Nephron (organoid): ENCODE results near the gene SRGAP3.
A peak's percentile ranks its signal among the peaks of the same experiment; 100 is the strongest.
"Not testable (repeated sequence)": the region's sequence is repeated elsewhere in the genome, so short reads cannot be mapped to it uniquely, and the experiment has no call there.

Source experiments
- H3K27ac Mint-ChIP-seq, 3 experiments: 2 replicates each; pipeline ENCODE4 v1.8.0; 2020; ENCODE audit warnings: mixed read lengths in 3 of 3, mild to moderate bottlenecking in 2 of 3, moderate library complexity in 1 of 3
- H3K27me3 Mint-ChIP-seq: 2 replicates; pipeline ENCODE4 v1.8.0; 2021; ENCODE audit warnings: low read depth, mild to moderate bottlenecking, moderate library complexity, mixed read lengths
- H3K36me3 Mint-ChIP-seq: 2 replicates; pipeline ENCODE4 v1.8.0; 2020; ENCODE audit warnings: low read depth, mixed read lengths
- H3K4me1 Mint-ChIP-seq: 2 replicates; pipeline ENCODE4 v1.8.0; 2020; ENCODE audit warnings: mixed read lengths
- H3K4me3 Mint-ChIP-seq, 3 experiments: 2 replicates each; pipeline ENCODE4 v1.8.0; 2020; ENCODE audit warnings: mild to moderate bottlenecking in 3 of 3, mixed read lengths in 3 of 3, moderate library complexity in 2 of 3
- H3K9me3 Mint-ChIP-seq: 2 replicates; pipeline ENCODE4 v1.8.0; 2020; ENCODE audit warnings: mixed read lengths
- CTCF ChIP-seq, 3 experiments: fragments of 200-600 bp; sonication (generic); IDR thresholded peaks; one replicate each; pipeline ENCODE4 v1.5.0; 2021; ENCODE audit warnings: antibody characterized with exemption in 3 of 3; ENCODE audit not compliant: unreplicated experiment in 3 of 3

SRGAP3 gene

GRCh38 chr3:9292516-9292915 lies 43.1 kb upstream of the SRGAP3 start:
- Mint-ChIP-seq H3K36me3 (no peaks in the 10 kb centered on the region), H3K27me3 (no peaks in the 10 kb centered on the region), H3K4me1 (no peaks in the 10 kb centered on the region), H3K9me3 (peaks cover 3% of the 10 kb centered on the region), H3K27ac (no peak overlapping the region), H3K4me3 (no peak overlapping the region)
- no peak for TF ChIP-seq CTCF (IDR thresholded peaks at IDR 0.05; ENCODE audit: unreplicated experiment in 3 of 3)

- Mint-ChIP-seq H3K27ac (no peak overlapping the region), H3K4me1 (no peaks in the 10 kb centered on the region), H3K27me3 (no peaks in the 10 kb centered on the region), H3K4me3 (no peak overlapping the region), H3K36me3 (no peaks in the 10 kb centered on the region), H3K9me3 (peaks cover 3% of the 10 kb centered on the region)
- no peak for TF ChIP-seq CTCF (IDR thresholded peaks at IDR 0.05; ENCODE audit: unreplicated experiment in 3 of 3)
Measured at GRCh38 chr3:9291821-9292410, 42.5 kb upstream of the SRGAP3 start.

GRCh38 chr3:9290566-9290965 lies 41.1 kb upstream of the SRGAP3 start:
- Mint-ChIP-seq H3K9me3 (peaks cover 3% of the 10 kb centered on the region), H3K27me3 (no peaks in the 10 kb centered on the region), H3K27ac (no peak overlapping the region), H3K4me1 (no peaks in the 10 kb centered on the region), H3K36me3 (no peaks in the 10 kb centered on the region), H3K4me3 (no peak overlapping the region)
- TF ChIP-seq CTCF (IDR thresholded peaks at IDR 0.05; ENCODE audit: unreplicated experiment in 3 of 3), result no peak

- not testable (repeated sequence) for H3K36me3 Mint-ChIP-seq, H3K27ac Mint-ChIP-seq, H3K27me3 Mint-ChIP-seq, H3K4me3 Mint-ChIP-seq, H3K9me3 Mint-ChIP-seq
- H3K4me1 Mint-ChIP-seq, result peaks cover 10% of the 10 kb centered on the region
Measured at GRCh38 chr3:9281533-9281932, 32.1 kb upstream of the SRGAP3 start.

- peaks cover 9% of the 10 kb centered on the region for H3K27me3 Mint-ChIP-seq
- no peak overlapping the region for H3K4me3 Mint-ChIP-seq
- H3K36me3 Mint-ChIP-seq, result no peaks in the 10 kb centered on the region
- peaks cover 10% of the 10 kb centered on the region for H3K4me1 Mint-ChIP-seq
- peak overlapping the region; percentile 36 to 77 (median 41) for H3K27ac Mint-ChIP-seq
- no peak for TF ChIP-seq CTCF (IDR thresholded peaks at IDR 0.05; ENCODE audit: unreplicated experiment in 3 of 3)
- H3K9me3 Mint-ChIP-seq, result no peaks in the 10 kb centered on the region
Measured at GRCh38 chr3:9280451-9281219, 31.2 kb upstream of the SRGAP3 start.

- no peak for TF ChIP-seq CTCF (IDR thresholded peaks at IDR 0.05; ENCODE audit: unreplicated experiment in 3 of 3)
- Mint-ChIP-seq H3K27ac (peak overlapping the region; percentile 36 to 77 (median 41)), H3K9me3 (no peaks in the 10 kb centered on the region), H3K4me3 (no peak overlapping the region), H3K36me3 (no peaks in the 10 kb centered on the region), H3K27me3 (peaks cover 8% of the 10 kb centered on the region), H3K4me1 (peaks cover 14% of the 10 kb centered on the region)
Measured at GRCh38 chr3:9279966-9280365, 30.5 kb upstream of the SRGAP3 start.
